GM20431 (cell line): Measurements from ENCODE around the gene DLG2.

ENCODE experiments used
- in situ Hi-C: fragments of 300-500 bp; cut with MseI, MboI; formaldehyde crosslinking; loops from one replicate; pipeline ENCODE4 v1.15.0; 2020; ENCODE audit warnings: low sequenced_read_pairs; ENCODE audit not compliant: unreplicated experiment

The DLG2 gene

GRCh38 chr11:84962018-84962417, 665.1 kb downstream of the DLG2 start:
- in situ Hi-C loops = no loop called here

- in situ Hi-C loops = no loop called here
These were observed 668.8 kb downstream of the DLG2 start for GRCh38 chr11:84958295-84958694.

GRCh38 chr11:84950569-84951270, 676.4 kb downstream of the DLG2 start:
- in situ Hi-C loops = no loop called here

GRCh38 chr11:84947970-84948580, 679.1 kb downstream of the DLG2 start:
- in situ Hi-C loops = no loop called here

GRCh38 chr11:84947070-84947469, 680.1 kb downstream of the DLG2 start:
- in situ Hi-C loops = no loop called here

- in situ Hi-C loops = no loop called here
These were observed 696.3 kb downstream of the DLG2 start for GRCh38 chr11:84930863-84931262.

- in situ Hi-C loops = no loop called here
These were observed 697.4 kb downstream of the DLG2 start for GRCh38 chr11:84929738-84930137.

- in situ Hi-C loops = no loop called here
These were observed 702.9 kb downstream of the DLG2 start for GRCh38 chr11:84924154-84924692.

- in situ Hi-C loops = no loop called here
These were observed 703.7 kb downstream of the DLG2 start for GRCh38 chr11:84923489-84923888.

- in situ Hi-C loops = no loop called here
These were observed 704.3 kb downstream of the DLG2 start for GRCh38 chr11:84922836-84923235.

GRCh38 chr11:84922212-84922805, 704.8 kb downstream of the DLG2 start:
- in situ Hi-C loops = no loop called here

- in situ Hi-C loops = no loop called here
These were observed 712.6 kb downstream of the DLG2 start for GRCh38 chr11:84914511-84914910.

- in situ Hi-C loops = no loop called here
These were observed 717.4 kb downstream of the DLG2 start for GRCh38 chr11:84909740-84910139.

GRCh38 chr11:84906995-84907394, 720.1 kb downstream of the DLG2 start:
- in situ Hi-C loops = no loop called here

GRCh38 chr11:84905411-84905810, 721.7 kb downstream of the DLG2 start:
- in situ Hi-C loops = no loop called here

- in situ Hi-C loops = no loop called here
These were observed 724.7 kb downstream of the DLG2 start for GRCh38 chr11:84902445-84902844.

GRCh38 chr11:84901991-84902390, 725.2 kb downstream of the DLG2 start:
- in situ Hi-C loops = no loop called here

GRCh38 chr11:84899740-84900139, 727.4 kb downstream of the DLG2 start:
- in situ Hi-C loops = no loop called here

GRCh38 chr11:84899134-84899533, 728.0 kb downstream of the DLG2 start:
- in situ Hi-C loops = no loop called here

GRCh38 chr11:84894666-84895065, 732.5 kb downstream of the DLG2 start:
- in situ Hi-C loops = no loop called here

- in situ Hi-C loops = no loop called here
These were observed 736.5 kb downstream of the DLG2 start for GRCh38 chr11:84890676-84891075.
